ENCODE data around the gene CCL19. TPM values are rescaled to one million over a fixed set of nuclear protein-coding genes. Genes with fewer than 3 reads are reported as not detected.

The CCL19 gene
- total and polyA plus RNA-seq, 7 donors = 0.23 to 0.31 TPM; not detected in 5

DNA sequence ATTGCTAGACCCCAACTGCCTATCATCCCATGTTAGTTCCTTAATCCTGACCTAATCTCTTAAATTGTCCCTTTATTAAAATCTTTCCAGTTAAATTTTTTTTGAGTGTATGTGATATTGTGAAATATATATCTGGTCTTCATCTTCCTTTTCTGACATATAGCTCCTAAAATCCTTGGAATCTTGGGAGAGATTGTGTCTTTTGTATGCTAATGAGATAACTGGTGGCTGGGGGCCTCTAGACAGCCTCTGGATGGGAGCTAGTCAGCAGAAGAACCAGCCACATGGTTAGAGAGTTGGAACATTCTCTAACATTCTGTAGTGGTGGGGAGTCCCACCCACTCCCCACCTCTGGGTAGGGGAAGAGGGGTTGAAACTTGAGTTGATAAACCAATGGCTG is 3.7 kb upstream of the CCL19 start:
- ATAC-seq (no peak), DNase-seq (no peak)
- Histone ChIP-seq H3K36me3 (ENCODE audit: insufficient read depth in 1 of 2, low read depth in 1 of 2) (no peaks in the 10 kb centered on the region), H3K27me3 (ENCODE audit: insufficient read depth in 3 of 3, low read length in 2 of 3) (no peaks in the 10 kb centered on the region), H3K27ac (no peak overlapping the region), H3K4me1 (no peaks in the 10 kb centered on the region), H3K4me3 (no peak overlapping the region), H3K9me3 (no peaks in the 10 kb centered on the region)
- TF ChIP-seq, protein P1, sequence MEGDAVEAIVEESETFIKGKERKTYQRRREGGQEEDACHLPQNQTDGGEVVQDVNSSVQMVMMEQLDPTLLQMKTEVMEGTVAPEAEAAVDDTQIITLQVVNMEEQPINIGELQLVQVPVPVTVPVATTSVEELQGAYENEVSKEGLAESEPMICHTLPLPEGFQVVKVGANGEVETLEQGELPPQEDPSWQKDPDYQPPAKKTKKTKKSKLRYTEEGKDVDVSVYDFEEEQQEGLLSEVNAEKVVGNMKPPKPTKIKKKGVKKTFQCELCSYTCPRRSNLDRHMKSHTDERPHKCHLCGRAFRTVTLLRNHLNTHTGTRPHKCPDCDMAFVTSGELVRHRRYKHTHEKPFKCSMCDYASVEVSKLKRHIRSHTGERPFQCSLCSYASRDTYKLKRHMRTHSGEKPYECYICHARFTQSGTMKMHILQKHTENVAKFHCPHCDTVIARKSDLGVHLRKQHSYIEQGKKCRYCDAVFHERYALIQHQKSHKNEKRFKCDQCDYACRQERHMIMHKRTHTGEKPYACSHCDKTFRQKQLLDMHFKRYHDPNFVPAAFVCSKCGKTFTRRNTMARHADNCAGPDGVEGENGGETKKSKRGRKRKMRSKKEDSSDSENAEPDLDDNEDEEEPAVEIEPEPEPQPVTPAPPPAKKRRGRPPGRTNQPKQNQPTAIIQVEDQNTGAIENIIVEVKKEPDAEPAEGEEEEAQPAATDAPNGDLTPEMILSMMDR (IDR thresholded peaks at IDR 0.05) = no peak
- intact Hi-C loops (cut with DNase I) = no loop called here

DNA sequence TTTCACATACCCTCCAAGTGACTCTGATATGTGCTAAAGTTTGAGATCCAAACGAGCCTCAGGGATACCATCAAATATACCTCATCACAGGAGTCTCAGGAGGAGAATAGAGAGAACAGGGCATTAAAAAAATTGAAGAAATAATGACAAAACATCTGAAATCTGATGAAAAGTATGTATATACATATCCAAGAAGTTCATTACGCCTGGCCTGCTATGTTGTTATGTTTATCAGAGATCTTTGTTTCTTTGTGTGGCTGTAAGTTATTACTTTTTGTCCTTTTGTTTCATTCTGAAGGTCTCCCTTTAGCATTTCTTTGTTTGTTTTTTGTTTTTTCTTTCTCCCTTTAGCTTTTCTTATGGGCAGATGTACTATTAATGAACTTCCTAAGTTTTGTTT is 2.5 kb upstream of the CCL19 start:
- ATAC-seq (no peak), DNase-seq (no peak)
- H3K27me3 ChIP-seq (ENCODE audit: insufficient read depth in 3 of 3, low read length in 2 of 3) = no peaks in the 10 kb centered on the region
- TF ChIP-seq, protein P1 (IDR thresholded peaks at IDR 0.05) = no peak
- no peak overlapping the region for H3K4me3 ChIP-seq
- intact Hi-C loops (cut with DNase I) = no loop called here
- no peaks in the 10 kb centered on the region for H3K4me1 ChIP-seq
- no peaks in the 10 kb centered on the region for H3K9me3 ChIP-seq
- H3K27ac ChIP-seq = no peak overlapping the region
- H3K36me3 ChIP-seq (ENCODE audit: insufficient read depth in 1 of 2, low read depth in 1 of 2) = no peaks in the 10 kb centered on the region
- WGBS, 3 donors = 67 to 77% (median 76%) methylated on average over 2 of the region's 2 CpGs

DNA sequence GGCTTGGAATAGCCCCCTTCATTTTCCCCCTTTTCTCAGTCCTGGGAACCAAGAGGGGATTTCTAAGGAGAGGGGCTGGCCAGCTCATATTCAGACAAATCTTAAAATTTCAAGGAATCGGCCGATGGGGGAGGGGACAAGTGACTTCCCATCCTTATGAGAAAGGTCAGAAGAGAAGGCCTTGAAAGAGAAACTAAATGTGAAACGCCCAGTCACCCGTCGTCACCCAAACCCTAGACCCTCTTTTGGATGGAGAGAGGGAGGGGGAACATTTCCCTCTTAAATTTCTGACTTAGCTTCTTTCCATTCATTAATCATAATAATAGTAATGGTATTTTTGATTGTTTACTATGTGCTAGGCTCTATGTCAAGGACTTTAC is 850 bp upstream of the CCL19 start:
- no peaks in the 10 kb centered on the region for H3K9me3 ChIP-seq
- no peak overlapping the region for H3K27ac ChIP-seq
- TF ChIP-seq, protein P1 (IDR thresholded peaks at IDR 0.05) = no peak
- H3K4me1 ChIP-seq = no peaks in the 10 kb centered on the region
- no peaks in the 10 kb centered on the region for H3K36me3 ChIP-seq (ENCODE audit: insufficient read depth in 1 of 2, low read depth in 1 of 2)
- ATAC-seq (no peak), DNase-seq (no peak)
- no peaks in the 10 kb centered on the region for H3K27me3 ChIP-seq (ENCODE audit: insufficient read depth in 3 of 3, low read length in 2 of 3)
- H3K4me3 ChIP-seq = no peak overlapping the region
- intact Hi-C loops (cut with DNase I) = no loop called here
- 78 to 90% (median 88%) methylated on average over 5 of the region's 5 CpGs for WGBS, 3 donors

DNA sequence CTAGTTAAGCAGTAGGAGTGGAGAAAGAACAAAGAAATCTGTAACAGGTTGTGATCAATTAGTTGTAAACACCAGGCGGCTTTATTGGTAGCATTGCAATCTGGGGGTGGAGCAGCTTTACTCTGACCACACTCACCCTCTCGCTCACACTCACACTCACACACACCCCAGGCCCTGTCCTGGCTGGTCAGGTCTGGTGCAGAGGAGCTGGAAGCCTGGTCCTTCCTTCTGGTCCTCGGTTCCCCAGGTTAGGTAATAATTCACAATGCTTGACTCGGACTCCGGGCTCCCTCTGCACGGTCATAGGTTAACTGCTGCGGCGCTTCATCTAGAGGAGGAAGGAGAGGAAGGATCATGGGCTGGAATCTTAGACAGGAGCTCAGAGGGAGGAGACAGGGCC is 1.6 kb downstream of the CCL19 start:
- WGBS, 3 donors = 76 to 89% (median 83%) methylated on average over 8 of the region's 8 CpGs

DNA sequence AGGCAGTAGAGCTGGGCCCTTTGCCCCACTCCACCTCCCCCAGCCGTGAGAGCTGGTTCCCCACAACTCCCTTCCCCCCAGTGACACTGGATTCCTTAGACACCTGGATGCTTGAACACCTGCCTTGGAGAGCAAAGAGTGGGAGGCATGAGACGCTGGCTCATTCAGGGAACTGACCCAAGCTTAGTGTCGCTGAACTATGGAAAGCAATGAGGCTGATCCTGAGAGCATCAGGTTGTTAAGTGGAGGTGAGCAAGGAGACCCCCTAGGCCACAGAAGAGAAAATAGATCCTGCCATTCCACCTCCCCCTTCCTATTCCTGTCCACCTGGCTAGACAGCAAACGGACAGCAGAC is 2.0 kb downstream of the CCL19 start:
- Histone ChIP-seq H3K27me3 (ENCODE audit: insufficient read depth in 3 of 3, low read length in 2 of 3) (no peaks in the 10 kb centered on the region), H3K27ac (no peak overlapping the region), H3K9me3 (no peaks in the 10 kb centered on the region), H3K4me3 (no peak overlapping the region), H3K4me1 (no peaks in the 10 kb centered on the region), H3K36me3 (ENCODE audit: insufficient read depth in 1 of 2, low read depth in 1 of 2) (no peaks in the 10 kb centered on the region)
- WGBS, 3 donors = 77 to 80% (median 79%) methylated on average over 4 of the region's 4 CpGs
- ATAC-seq (no peak), DNase-seq (no peak)
- intact Hi-C loops (cut with DNase I) = no loop called here
- TF ChIP-seq, protein P1 (IDR thresholded peaks at IDR 0.05) = no peak

More for the DNA sequence above, 1.6 kb downstream of the CCL19 start:
- no peaks in the 10 kb centered on the region for H3K9me3 ChIP-seq
- no peak for DNase-seq
- H3K27me3 ChIP-seq (ENCODE audit: insufficient read depth in 3 of 3, low read length in 2 of 3) = no peaks in the 10 kb centered on the region
- H3K4me1 ChIP-seq = no peaks in the 10 kb centered on the region
- ATAC-seq = no peak
- TF ChIP-seq, protein P1 (IDR thresholded peaks at IDR 0.05) = no peak
- intact Hi-C loops (cut with DNase I) = no loop called here
- H3K4me3 ChIP-seq = no peak overlapping the region
- H3K36me3 ChIP-seq (ENCODE audit: insufficient read depth in 1 of 2, low read depth in 1 of 2) = no peaks in the 10 kb centered on the region
- no peak overlapping the region for H3K27ac ChIP-seq
